ENCODE measurements around the gene WNT6.

WNT6 gene

DNA sequence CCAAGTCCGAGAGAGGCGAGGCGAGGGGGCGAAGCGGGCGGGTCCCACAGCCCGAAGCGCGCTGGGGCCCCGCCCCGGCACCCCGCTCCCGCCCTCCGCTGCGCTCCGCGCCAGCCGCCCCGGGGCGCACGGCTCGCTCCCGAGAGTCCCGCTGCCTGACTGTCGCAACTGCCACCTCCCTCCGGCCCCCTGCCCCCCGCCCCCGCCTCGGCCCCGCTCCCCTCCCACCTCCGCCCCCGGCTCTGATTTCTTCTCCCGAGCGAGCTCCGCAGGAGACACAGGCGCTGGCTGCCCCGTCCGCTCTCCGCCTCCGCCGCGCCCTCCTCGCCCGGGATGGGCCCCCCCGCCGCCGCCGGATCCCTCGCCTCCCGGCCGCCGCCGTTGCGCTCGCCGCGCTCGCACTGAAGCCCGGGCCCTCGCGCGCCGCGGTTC is at the start of gene WNT6:
TSS of gene WNT6 (plus strand) at position 250 of the 432 bp plus-strand sequence. CDS start 233 bp downstream, outside the sequence.
- no peak for FAIRE-seq

DNA sequence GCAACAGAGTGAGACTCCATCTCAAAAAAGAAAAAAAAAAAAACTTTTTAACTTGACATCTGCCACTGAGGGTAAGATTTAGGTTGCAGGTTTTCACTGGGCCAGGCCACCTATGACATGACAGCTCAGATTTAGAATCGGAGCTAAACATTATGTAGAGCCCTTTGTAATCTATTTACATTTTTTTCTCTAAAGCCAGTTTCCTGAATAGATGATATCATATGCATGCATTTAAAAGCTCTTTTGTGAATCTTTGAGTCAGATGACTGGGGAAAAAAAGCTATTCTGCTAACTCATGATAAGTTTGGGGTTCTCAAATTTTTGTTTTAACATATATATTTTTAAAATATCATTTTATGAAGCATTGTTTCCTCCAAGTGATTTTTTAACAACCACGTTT is 49.3 kb upstream of the WNT6 start:
- no peak for FAIRE-seq

DNA sequence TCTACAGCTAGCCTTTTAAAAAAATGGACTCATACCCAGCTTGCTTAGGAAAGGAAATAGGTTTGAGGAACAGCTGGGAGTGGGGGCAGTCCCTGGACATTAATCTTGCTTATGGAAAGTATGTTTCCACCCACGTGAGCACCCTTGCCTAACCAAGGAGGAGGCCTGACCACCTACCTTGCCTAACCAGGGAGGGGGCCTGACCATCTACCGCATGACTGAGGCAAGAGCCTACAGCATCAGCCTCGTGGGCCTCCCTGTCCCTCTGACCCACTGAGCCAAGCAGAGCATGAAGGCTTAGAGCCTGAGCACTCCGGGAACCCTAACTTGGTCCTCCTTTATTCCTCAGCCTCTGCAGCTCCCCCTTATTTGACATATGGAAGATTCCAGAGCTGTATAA is 48.2 kb upstream of the WNT6 start:
- FAIRE-seq: no peak

DNA sequence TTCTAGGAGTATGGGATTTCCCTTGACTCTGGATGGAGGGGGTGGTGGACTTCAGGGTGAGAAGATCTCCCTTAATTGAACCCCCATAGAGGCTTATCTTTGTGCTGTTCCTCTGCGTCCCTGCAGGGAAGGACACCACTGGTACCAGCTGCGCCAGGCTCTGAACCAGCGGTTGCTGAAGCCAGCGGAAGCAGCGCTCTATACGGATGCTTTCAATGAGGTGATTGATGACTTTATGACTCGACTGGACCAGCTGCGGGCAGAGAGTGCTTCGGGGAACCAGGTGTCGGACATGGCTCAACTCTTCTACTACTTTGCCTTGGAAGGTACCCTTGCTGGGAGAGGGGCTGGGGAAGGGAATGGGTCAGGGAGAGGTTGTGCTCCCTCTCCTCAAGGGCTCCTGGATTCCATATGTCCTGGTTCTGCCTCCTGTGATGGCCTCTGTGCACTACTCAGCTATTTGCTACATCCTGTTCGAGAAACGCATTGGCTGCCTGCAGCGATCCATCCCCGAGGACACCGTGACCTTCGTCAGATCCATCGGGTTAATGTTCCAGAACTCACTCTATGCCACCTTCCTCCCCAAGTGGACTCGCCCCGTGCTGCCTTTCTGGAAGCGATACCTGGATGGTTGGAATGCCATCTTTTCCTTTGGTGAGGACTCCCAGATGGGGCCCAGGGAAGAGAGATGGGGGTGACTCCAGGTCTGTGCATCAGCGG is 47.3 kb upstream of the WNT6 start:
- FAIRE-seq: no peak

DNA sequence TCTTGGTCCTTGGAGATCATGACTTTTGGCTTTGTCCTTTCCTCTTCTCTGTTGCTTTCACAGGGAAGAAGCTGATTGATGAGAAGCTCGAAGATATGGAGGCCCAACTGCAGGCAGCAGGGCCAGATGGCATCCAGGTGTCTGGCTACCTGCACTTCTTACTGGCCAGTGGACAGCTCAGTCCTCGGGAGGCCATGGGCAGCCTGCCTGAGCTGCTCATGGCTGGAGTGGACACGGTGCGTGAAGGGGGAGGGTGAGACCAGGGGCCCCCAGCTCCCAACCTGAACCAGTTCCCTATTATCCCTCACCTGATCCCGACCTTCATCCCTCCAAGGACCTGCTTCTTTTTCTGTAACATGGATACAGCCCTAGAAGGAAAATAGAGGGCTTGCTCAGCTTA is 46.7 kb upstream of the WNT6 start:
- FAIRE-seq: no peak

DNA sequence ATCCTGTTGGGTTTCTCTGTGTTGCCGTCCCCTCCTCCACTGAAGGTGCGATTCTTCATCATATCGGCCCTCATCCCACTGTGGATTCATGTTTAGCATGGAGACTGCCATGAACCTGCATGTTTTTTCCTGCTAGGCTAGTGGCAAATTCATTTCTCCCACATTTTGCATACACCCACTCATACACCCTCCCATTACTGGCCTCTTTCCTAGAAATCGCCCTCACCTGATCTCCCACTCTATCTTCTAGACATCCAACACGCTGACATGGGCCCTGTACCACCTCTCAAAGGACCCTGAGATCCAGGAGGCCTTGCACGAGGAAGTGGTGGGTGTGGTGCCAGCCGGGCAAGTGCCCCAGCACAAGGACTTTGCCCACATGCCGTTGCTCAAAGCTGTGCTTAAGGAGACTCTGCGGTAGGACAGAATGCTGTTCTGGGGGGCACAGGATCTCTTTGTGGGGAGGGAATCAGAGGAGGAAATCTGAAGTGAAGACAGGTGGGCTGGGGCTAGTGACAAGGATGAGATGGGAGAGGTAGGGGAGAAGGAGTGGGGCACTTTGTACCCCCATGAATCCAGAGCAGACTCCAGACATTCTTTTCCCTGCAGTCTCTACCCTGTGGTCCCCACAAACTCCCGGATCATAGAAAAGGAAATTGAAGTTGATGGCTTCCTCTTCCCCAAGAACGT is 45.7 kb upstream of the WNT6 start:
- FAIRE-seq: no peak

DNA sequence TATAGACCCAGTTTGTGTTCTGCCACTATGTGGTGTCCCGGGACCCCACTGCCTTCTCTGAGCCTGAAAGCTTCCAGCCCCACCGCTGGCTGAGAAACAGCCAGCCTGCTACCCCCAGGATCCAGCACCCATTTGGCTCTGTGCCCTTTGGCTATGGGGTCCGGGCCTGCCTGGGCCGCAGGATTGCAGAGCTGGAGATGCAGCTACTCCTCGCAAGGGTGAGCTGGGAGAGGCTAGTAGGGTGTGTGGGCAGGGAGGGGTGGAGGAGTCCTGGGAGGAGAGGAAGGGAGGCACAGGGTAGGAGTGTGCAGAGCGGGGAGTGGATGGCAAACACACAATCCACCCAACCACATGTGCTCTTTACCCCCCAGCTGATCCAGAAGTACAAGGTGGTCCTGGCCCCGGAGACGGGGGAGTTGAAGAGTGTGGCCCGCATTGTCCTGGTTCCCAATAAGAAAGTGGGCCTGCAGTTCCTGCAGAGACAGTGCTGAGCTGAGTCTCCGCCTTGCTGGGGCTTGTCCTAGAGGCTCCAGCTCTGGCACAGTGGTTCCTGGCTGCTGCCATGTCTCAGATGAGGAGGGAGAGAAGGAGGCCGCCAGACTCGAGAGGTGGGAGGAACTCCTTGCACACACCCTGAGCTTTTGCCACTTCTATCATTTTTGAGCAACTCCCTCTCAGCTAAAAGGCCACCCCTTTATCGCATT is 44.9 kb upstream of the WNT6 start:
- FAIRE-seq: no peak

DNA sequence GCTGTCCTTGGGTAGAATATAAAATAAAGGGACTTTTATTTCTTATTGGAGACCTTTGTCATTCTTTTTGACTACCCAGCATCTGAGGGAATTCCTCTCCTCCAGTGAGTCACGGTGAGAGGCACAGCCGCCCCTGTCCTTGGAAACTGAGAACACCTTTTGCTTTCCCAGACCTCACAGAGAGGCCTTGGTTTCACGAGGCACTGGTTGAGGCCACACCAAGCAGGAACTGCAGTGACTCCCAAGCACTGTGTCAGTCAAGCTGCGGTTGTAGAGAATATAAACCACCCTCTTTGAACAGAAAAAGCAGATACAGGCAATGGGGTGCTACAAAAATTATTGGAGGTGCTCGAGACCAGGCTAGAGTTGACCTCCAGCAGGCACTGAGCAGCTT is 44.4 kb upstream of the WNT6 start:
- FAIRE-seq: no peak

DNA sequence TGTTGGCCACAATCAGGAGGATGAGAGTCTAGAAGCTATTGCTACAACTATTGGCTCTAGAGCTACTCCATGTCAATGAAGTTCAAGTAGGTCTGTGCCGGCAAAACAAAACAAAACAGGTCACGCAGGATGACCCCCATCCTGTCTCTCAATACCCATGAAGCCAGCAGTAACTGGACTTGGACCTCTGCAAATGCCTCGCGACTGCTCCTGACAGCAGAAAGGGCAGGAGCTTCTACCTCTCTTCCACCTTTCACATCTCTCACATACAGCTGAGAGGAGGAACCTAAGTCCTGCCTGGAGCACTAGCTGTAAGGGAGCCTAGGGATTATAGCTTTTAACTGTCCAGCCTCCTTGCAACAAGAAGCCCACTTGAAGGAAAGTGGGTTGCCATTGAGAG is 44.0 kb upstream of the WNT6 start:
- no peak for FAIRE-seq

DNA sequence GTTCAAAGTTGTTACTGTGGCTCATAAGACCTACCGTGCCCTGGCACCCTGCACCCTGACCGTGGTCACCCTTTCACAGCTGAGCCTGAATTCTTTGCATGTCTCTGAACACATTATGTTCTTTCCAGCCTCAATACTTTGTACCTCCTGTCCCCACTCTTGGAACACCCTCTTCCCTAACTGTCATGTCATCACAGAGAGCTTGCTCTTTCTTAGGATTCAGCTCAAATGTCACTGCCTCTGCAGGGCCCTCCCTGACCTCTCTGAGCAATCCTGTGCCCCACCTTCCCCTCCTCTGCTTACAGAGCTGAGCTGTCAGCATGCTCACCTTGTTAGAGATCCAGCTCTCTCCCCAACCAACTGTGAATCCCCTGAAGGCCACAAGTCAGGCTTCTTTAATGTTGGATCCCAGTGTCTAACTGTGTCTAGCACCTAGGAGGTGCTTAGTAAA is 43.0 kb upstream of the WNT6 start:
- FAIRE-seq: no peak

DNA sequence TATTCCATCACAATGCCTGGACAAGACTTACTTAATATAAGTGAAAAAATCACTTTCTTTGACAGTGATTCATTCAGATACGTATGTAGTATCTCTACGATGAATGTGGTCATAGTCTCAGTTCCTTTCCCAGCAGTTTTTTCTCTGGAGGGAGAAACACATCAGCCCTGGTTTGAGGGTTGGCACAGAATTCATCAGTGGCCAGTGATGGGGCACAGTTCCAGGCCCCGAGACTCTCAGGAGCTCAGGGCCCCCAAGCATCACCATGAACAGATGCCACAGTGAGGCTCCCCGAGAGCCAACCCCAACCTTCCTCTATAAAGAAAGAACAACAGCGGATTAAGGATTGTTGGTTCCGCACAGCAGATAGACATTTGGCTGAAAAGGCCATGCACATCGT is 40.5 kb upstream of the WNT6 start:
- no peak for FAIRE-seq

DNA sequence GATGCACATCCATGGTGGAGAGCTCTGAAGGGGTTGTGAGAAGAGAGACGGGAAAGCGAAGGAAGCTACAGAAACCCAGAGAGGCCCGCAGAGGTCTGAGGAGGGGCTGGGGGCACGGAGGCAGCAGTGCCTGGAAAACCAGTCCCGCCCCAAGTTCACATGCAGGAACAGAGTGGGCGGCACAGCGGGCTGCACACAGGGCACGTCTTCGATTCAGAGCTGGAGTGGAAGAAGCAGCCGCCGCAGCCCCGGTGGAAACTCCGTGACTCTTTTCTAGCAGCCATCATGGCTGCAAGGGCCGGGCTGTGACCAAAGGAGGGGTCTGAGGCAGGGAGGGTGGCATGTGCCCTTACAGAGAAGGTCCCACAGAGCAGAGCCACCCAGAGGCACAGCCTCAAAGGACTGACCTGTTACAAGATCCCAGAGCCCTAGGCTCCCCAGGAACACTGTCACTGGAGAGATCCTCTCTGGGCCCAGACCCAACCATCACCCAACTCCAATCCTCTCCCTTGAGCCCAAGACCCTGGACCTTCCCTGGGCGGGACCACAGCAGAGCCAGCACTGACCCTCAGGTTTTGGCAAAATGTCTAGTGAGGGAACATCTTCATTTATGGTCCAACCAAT is 38.7 kb upstream of the WNT6 start:
- FAIRE-seq: no peak

DNA sequence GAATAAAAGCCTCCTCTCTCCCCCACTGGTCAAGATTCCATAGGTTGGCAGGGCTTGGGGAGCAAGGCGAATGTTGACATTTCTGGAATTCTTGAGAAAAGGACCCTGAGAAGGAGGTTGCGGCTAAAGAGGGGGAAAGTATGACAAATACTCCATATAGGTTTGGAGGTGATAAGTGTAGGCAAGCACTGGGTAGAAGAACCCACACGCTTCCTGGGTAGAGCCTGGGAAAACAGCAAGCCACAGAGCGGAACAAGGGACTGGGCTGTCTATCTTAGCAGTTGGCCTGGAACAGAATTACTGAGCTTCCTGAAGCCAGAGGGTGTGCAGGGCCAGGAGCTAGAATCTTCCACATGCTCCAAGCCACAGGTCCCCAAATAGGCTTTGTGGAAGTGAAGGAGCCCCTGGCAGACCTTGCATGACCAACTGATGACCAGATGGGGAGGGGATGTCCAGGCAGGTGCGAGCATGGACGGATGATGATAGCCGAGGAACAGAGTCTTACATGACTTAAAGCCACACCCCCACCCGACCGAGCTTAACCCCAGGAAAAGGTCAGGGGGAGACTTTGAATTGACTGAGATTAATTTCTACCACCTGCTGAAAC is 37.9 kb upstream of the WNT6 start:
- FAIRE-seq: no peak

DNA sequence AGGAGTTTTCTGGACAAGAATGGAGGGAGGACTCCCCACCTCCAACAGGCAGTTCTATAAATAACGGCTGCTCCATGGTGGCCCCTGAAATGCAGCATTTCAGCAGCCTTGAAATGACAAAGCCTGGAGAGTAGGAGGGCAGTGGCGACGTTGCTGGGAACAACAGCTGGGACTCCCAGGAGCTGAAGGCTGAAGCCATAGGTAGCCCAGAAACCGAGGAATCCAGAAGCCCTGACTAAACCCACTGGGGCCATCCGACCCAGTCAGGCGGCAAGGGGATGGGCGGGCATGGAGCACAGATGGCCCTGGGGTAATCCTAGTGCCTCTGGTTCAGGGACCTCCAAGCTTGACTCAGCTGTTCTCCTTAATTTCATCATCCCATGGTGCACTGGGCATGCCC is 37.0 kb upstream of the WNT6 start:
- no peak for FAIRE-seq

DNA sequence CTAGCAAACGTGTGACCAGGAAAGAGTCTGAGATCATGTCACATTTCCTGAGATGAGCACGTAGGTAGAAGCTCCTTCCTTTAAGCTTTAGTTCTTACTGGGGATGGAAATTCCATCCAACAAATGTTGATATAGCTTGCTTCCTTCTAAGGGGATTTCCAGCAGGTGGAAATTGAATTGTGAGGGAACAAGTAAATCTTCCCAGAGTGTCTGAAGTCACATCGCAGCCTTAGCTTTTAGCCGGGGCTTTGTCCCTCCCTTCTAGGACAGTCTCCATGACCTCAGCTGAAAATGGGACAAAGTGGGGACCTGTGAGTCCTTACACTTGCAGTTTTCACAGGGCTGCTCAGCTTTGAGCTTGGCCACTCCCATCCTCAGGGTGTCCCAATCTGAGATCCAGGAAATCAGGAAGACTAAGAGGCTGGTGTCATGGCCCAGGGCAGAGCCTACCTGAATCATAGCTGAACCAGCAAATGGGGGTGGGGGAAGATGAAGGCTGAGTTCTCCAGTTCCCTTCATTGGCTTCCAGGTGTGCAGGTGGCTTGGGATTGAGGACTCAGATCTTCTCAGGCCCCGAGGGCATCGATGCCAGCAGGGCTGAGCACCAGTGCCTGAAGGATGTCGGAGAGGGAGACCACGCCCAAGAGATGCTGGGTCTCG is 36.3 kb upstream of the WNT6 start:
- no peak for FAIRE-seq

DNA sequence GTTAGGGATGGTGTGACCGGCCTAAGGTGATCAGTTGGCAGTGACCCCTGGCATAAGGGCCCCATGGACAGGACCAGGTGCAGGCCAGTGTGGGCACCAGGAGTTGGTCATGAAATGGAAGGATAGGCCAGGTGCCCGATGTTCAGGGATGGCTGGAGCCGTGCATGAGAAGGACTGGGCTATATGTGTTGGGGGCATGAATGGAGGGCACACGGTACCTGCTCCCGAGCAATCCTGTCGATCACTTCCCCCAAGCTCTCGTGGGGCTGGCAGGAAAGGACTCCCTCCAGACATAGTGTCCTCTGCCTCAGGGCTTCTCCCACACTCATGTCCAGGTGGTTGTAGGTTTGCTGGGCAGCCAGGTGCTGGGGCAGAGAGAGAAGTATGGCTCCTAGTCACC is 35.6 kb upstream of the WNT6 start:
- FAIRE-seq: no peak

DNA sequence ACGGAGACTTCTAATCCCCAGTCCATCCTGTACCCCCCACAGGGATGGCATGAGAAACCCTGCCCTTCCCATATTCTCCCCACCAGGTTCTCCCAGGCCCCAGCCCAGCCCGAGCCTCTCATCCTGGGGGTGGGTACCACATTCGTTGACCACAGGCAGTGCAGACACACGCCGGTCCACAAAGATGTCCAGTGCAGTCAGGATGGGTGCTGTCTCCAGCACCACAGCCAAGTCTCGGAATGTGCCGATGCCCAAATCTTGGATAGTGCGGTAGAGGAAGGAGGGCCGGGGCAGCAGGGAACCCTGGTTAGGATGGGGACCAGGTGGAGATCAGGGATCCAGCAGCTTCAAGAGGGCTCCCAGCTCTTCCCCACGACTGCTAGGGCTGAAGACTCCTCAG is 32.8 kb upstream of the WNT6 start:
- no peak for FAIRE-seq

DNA sequence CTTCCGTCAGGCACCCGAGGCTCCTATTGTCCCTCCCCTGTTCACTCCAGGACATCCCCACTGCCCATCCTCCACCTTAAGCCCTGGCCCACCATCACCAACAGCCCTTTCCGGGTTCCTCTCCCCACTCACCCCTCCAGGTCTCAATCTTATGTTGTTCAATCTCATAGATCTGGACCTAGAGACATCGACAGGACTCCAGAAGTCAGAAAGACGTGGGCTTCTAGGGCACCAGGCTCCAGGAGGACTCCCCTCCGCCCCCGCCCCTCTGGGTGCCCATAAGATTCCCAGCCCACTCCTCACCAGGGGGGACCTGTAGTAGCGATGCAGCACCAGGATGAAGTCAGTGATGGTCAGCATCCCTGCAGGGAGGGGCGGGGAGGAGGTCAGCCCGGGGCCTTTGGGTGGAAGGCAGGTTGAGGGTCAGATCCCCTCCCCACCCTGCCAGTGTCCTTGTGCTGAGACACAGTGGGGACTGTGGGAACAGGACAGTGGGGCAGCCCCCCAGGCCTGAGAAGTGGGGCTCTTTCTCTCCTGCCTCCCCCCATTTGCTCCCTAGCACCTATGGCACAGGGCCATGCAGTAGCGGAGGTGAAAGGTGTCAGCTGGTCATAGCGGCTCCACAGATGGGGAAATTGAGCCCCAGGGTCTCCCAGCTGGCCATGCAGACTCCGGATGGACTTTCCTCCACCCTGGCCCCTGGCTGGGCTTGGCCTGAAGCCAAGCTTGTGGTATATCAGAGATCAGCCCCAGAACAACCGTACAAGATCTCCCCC is 31.7 kb upstream of the WNT6 start:
- FAIRE-seq: no peak

DNA sequence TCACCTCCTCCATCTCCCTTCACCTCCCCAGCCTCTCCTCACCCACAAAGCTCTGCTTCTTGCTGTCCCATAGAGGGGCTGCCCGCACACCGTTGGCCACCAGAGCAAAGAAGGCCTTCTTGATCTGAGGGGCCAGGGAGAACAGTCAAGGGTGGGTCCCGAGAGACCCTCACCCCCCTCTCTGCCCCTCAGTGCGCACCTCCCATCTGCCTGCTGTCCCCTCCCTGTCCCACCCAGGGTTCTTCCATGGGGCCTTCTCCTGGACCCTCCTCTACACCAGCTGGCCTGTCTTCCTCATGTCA is 31.2 kb upstream of the WNT6 start:
- FAIRE-seq: no peak

DNA sequence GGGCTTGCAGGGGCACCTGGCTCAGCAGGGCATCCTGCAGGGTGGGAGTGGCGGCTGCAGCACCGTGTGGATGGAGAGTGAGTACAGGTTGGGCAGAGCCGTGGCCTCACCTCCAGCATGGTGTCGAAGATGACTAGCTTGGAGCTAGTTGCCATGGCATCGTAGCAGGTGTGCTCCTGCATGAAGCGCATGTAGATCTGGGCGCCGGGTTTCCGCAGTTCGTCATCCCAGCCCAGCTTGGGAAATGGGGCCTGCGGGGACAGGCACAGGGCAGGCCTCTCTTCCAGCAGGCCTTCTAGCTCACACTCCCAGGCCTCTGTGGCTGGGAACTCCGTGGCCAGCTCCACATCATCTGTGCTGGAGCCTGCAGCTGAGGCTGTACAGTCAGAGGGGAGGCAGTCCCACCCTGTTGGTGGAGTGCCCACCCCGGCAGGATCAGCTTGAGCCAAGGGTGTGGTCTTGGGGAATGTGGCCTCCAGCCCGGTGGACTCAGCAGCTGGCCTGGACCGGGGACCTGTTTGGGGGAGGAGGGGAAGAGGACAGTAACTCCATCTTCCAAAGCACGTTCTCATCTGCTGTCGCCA is 29.6 kb upstream of the WNT6 start:
- FAIRE-seq: no peak

DNA sequence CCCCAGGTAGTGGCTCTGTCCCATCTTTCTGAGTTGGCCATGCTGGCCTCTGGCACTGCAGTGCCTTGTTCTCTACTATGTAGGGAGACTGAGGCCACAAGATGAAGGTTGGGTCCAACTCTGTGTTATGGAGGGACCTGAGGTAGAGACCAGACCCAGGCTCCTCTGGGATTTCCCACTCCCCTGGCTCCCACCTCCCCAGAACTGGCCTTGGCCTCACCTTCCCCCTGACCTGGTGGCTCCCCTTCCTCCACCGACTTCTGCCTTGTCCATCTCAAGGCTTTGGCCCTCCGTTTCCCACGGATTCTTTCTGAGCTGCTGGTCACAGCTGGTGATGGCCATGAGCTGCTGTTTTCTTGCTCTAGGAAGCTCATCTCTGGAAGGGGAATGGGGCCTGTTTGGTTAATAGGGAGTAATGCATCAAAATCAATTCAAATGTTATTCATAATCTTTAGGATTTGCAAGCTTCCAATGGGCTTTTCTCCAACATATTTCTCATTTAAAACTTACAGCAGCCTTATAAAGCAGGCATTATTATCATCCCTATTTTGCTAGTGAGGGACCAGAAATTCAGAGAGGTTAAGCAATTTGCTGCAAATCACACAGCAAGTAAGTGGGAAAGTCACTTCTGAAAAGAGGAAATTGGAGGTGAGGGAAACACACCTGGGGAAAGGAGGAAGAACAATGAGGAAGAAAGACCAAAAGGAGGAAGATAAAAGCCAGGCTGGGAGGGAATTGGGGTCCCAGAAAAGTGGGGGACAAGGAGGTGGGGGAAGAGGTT is 28.9 kb upstream of the WNT6 start:
- FAIRE-seq: no peak

Data from islet of Langerhans (tissue), 1 donor.